Measurements from ENCODE around the gene BTBD17.
"Not testable (repeated sequence)": the region's sequence is repeated elsewhere in the genome, so short reads cannot be mapped to it uniquely, and the experiment has no call there.

BTBD17 gene, protein sequence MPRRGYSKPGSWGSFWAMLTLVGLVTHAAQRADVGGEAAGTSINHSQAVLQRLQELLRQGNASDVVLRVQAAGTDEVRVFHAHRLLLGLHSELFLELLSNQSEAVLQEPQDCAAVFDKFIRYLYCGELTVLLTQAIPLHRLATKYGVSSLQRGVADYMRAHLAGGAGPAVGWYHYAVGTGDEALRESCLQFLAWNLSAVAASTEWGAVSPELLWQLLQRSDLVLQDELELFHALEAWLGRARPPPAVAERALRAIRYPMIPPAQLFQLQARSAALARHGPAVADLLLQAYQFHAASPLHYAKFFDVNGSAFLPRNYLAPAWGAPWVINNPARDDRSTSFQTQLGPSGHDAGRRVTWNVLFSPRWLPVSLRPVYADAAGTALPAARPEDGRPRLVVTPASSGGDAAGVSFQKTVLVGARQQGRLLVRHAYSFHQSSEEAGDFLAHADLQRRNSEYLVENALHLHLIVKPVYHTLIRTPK

DNA sequence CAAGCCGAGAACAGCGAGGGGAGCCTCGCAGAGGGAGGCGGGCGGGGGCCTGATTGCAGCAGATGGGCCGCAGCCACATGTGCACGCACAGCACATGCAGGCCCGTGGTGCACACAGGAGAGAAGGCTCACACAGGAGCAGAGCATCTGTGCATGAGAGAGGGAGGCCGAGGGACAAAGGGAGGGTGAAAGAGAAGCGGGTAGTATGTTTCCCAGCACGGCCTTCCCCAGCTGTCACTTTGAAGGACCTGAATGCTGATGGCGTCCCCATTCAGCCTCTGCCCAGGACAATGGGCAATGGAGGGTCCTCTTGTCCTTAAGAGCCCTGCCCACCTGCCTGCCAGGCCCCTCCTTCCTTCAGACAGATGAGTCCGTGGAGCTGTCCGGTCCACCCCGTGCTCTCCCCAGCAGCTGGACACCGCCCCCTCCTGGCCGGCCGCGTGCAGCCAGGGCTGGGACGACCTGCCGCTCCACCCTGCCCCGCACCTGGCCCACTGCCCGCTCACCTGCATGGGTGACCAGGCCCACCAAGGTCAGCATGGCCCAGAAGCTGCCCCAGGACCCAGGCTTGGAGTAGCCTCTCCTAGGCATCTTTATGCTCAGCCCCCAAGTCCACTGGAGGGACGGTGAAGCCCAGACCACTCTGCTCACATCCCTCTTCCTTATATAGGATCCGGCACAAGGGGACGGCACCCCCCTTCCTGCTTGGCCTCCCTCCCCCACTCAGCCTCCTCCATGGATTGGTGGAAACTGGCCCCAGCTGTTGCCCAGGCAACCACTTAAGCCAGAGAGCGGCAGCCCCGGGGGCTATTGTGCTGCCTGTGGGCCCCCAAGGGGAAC is at the start of gene BTBD17:
Gene BTBD17 (minus strand): TSS at position 639 of the 839 bp plus-strand sequence. CDS start 49 bp downstream, at position 590.
- DNase-seq: peak; percentile 58
- in situ Hi-C loops (cut with HindIII; ENCODE audit: low pct_ligation_motif_present, low pct_unique_long_range_greater_than_20kb, low sequenced_read_pairs): no loop called here

DNA sequence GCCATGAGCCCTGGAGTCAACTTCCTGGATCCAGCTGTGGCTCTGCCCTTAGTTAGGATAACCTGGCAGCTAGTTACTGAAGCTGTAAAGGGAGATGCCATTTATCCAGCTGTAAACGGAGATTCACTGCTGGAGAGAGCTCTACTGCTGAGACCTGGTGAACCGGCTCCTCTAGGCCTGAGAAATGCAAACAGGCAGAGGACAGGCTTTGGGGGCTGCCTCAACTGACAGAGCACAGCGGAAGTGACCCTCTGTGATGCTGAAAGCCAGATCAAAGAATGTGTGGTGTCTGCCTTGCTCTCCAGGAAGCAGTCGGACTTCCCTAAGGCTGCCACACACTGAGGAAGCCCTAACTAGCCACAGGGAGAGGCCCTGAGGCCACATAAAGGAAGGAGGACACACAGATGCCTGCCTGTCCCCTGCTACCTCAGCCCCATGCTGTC is 48.4 kb upstream of the BTBD17 start:
- DNase-seq: no peak
- in situ Hi-C loops (cut with HindIII; ENCODE audit: low pct_ligation_motif_present, low pct_unique_long_range_greater_than_20kb, low sequenced_read_pairs): no loop called here

DNA sequence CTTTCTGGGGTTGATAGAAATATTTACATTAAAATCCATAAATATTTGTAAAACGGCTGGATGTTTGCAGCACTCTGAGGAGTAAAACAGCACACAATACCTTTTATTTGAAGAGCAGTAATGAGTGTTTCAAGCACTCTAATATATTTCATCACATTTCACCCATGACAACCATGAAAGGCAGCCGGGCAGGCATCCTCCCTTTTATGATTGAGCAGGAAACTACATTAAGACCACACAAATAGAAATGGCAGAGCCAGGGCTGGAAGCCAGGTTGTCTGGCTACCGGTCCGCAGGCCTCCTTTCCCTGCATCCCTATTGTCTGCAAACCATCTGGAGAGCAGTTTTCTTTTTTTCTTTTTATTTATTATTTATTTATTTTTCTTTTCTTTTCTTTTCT is 47.1 kb upstream of the BTBD17 start:
- in situ Hi-C loops (cut with HindIII; ENCODE audit: low pct_ligation_motif_present, low pct_unique_long_range_greater_than_20kb, low sequenced_read_pairs): no loop called here

DNA sequence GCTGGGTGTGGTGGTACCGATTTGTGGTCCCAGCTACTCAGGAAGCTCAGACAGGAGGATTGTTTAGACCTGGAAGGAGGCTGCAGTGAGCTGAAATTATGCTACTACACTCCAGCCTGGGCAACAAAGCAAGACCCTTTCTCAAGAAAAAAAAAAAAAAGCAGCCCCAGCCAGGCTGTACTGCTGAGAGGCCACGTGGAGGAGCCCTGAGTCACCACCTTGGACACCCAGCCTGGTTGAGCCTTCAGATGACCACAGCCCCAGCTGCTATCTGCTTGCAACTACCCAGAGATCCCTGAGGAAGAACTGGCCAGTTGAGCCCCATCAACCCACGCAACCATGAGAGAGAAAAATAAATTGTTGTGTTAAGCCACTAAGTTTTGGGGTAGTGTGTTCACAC is 46.6 kb upstream of the BTBD17 start:
- in situ Hi-C loops (cut with HindIII; ENCODE audit: low pct_ligation_motif_present, low pct_unique_long_range_greater_than_20kb, low sequenced_read_pairs): no loop called here
- DNase-seq: peak; percentile 58

More for the DNA sequence above, 47.1 kb upstream of the BTBD17 start:
- no peak for DNase-seq

DNA sequence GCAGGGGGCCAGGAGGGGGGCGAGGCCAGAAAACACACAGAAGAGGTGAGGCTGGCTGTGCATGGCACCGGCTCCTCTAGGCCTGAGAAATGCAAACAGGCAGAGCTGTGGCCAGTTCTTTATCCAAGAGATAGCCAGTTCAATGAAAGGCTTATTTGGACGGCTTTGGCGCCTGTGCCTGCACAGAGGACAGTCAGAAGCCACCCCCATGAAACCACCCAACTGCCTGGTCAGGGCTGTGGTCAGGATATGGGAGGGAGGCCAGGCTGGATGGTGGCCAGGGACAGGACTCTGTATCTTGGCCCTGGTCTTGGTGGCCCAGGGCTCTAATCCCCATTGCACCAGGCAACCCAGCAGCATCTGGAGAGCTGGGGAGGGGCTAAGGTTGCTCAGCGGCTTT is 45.7 kb upstream of the BTBD17 start:
- DNase-seq: no peak
- in situ Hi-C loops (cut with HindIII; ENCODE audit: low pct_ligation_motif_present, low pct_unique_long_range_greater_than_20kb, low sequenced_read_pairs): no loop called here

DNA sequence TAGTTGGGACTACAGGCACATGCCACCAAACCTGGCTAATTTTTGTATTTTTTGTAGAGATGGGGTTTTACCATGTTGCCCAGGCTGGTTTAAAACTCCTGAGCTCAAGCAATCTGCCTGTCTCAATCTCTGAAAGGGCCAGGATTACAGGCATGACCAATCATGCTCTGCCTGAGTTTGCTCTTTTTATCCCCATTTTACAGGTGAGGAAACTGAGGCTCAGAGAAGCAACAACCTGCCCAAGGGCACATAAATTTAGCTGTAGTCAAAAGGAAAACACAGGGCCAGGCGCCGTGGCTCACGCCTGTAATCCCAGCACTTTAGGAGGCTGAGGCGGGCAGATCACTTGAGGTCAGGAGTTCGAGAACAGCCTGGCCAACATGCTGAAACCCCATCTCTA is 43.6 kb upstream of the BTBD17 start:
- DNase-seq; in situ Hi-C loops (cut with HindIII; ENCODE audit: low pct_ligation_motif_present, low pct_unique_long_range_greater_than_20kb, low sequenced_read_pairs): not testable (repeated sequence)

DNA sequence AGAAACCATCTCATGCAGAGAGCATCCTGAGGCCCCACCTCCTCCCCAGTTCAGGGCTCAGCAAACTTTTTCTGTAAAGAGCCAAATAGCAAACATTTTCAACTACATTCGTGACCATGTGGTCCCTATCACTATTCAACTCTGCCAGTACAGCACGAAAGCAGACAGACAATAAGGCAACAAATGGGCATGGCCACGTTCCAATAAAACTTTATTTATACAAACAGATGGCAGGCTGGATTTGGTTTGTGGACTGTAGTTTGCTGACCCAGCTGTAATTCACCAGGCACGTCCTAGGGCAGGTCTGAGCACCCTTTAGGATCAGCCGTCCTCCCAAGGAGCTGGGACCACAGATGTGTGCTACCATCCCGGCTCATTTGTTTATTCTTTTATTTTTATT is 43.1 kb upstream of the BTBD17 start:
- no peak for DNase-seq
- in situ Hi-C loops (cut with HindIII; ENCODE audit: low pct_ligation_motif_present, low pct_unique_long_range_greater_than_20kb, low sequenced_read_pairs): no loop called here

DNA sequence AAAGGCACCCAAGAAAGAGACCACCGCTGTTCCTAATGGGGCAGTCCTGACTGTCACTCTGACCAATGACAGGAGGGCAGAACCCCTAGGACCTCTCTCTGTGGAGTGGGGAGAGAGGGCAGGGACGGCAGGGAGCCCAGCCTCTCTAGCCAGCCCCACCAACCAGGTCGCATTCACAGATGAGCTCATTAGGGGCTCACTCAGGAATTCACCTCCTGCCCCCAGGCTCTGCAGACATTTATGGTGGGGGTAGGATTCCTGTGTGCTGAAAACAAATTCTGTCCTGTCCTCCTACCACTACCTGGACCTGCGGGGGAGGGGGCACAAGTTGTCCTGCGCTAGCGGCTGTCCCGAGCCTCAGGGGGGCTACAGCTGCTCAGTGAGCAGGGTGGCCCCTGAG is 42.5 kb upstream of the BTBD17 start:
- in situ Hi-C loops (cut with HindIII; ENCODE audit: low pct_ligation_motif_present, low pct_unique_long_range_greater_than_20kb, low sequenced_read_pairs): no loop called here

DNA sequence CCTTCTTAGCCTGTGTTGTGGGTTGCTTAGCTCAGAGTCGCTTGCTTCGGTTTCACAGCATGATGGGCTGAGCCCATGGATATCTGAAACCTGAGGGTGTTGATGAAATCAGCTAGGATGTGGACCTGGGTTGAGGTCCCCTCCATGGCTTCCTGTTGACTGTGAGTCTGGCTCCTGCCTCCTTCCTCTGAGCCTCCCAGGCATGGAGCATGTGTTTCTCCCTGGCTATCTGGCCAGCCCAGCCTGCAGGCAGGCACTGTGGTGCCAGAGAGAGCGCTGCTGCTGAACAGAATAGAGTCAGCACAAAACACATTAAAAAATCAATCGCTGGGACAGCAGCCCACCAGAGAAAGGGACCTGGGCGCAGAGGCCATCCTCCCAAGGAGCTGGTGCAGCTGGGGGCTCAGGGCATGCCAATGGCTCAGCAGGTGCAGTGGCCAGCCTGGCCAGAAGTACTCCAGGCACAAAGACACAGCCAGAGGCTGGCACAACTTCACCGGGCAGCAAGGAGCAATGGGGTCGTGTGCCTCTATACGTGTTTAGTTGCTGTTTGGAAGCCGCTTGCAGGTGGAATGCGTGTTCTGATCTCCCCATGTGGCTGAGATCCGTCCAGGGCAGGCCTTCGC is 42.0 kb upstream of the BTBD17 start:
- in situ Hi-C loops (cut with HindIII; ENCODE audit: low pct_ligation_motif_present, low pct_unique_long_range_greater_than_20kb, low sequenced_read_pairs): no loop called here
- DNase-seq: no peak

More for the DNA sequence above, 42.5 kb upstream of the BTBD17 start:
- DNase-seq: no peak

DNA sequence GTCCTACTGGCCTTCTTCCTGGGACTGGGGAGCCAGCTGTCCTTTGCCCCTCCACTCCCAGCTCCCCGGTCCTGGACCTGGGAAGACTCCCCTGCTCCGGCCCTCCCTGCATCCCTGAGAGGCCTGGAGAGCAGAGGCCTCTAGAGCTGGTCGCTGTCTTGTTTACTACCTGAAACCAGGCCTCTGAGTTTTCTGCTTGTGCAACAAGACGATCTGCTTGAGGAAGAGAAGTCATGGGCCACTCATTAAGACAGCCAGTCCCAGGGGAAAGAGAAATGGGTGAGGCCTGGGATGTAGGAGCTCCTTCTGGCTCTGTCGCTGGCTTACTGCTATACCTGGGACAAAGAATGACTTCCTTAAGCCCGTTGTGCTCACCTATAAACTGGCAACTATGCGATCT is 40.4 kb upstream of the BTBD17 start:
- no peak for DNase-seq
- in situ Hi-C loops (cut with HindIII; ENCODE audit: low pct_ligation_motif_present, low pct_unique_long_range_greater_than_20kb, low sequenced_read_pairs): no loop called here

DNA sequence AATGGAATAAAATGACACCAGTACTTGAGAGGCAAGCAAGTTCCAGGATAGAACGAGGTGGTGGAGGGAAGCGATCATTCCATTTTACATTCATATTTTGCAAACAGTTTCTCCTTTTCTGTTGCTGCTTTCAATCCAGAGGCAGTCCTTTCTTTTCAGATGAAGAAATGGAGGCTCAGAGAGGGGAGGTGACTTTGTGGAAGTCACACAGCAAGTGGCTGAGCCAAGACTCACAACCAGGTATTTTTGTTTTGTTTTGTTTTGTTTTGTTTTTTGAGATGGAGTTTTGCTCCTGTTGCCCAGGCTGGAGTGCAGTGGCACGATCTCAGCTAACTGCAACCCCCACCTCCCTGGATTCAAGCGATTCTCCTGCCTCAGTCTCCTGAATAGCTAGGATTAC is 34.9 kb upstream of the BTBD17 start:
- DNase-seq: no peak
- in situ Hi-C loops (cut with HindIII; ENCODE audit: low pct_ligation_motif_present, low pct_unique_long_range_greater_than_20kb, low sequenced_read_pairs): no loop called here

DNA sequence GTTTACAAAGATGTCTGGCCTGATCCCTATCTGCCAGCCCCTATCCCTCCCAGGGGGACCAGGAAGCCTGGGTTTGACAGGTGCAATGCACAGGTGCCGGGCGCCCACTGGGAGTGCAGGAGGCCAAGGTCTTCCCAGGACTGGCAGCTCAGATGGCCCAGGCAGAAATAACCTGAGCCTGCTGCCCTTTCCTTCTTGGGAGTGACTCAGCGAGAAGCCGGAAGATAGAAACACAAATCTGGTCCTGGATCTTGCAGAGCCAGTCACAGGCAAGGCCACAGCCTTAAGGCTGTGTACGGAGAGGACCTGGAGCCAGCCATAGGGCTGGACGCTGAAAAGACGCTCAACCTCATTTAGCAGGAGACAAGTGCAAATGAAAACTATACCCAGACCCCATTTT is 33.3 kb upstream of the BTBD17 start:
- in situ Hi-C loops (cut with HindIII; ENCODE audit: low pct_ligation_motif_present, low pct_unique_long_range_greater_than_20kb, low sequenced_read_pairs): no loop called here

DNA sequence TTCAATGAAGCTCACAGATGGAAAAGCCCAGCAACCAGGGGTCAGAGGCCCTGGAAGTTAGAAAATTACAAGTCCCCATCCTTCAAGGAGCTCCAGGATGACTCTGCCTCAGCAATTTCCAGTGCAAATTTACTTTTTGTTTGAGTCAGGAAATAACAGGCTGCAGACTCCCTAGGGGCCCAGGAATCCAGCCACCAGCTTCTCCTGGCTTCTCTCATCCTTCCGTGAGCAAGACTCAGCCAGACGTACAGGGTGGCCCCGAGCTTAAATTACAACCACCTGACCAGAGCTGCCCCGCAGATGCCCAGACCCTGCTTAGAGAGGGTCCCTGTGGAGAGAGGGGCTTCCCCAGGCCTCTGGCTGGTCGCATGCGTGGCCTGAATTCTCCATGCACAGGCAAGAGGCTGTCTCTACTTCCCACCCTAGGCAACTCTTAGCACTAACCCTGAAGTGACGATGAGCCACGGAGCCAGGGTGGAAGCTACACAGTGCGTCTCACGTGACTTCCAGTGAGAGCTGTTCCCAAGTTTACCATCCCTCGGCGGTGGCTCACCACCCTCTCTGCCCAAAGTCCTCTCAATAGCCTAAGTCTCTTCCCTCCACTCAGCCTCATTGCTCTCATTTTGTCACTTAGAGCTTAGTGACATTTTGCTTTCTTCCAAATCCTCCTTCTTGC is 32.7 kb upstream of the BTBD17 start:
- DNase-seq: no peak
- in situ Hi-C loops (cut with HindIII; ENCODE audit: low pct_ligation_motif_present, low pct_unique_long_range_greater_than_20kb, low sequenced_read_pairs): no loop called here

More for the DNA sequence above, 33.3 kb upstream of the BTBD17 start:
- no peak for DNase-seq

DNA sequence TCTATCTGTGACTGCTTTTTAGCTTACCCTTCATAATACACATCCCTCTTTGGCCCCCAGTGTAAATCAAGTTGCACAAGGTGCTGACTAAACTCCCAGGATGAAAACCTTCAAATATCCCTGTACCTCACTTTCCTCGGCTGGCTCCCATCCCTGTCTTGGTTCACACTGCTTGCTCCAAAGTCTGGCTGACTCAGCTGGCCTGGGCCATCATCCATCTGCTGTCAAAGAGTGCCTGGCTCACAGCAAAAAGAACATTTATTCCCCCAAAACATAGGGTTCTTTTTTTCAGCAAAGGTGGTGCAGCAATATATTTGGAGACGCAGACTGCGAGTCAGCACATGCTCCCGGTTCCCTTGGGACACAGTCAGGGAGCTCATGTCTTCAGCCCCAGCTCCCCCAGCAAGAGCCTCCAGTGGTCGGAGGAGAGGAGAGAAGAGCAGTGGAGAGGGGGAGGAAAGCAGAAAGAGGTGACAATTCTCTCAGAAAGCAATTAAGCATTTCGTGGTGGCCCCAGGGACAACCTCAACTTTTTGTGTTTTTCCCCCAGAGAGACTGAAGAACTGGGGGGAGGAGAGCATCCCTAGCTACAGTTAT is 31.8 kb upstream of the BTBD17 start:
- in situ Hi-C loops (cut with HindIII; ENCODE audit: low pct_ligation_motif_present, low pct_unique_long_range_greater_than_20kb, low sequenced_read_pairs): no loop called here

DNA sequence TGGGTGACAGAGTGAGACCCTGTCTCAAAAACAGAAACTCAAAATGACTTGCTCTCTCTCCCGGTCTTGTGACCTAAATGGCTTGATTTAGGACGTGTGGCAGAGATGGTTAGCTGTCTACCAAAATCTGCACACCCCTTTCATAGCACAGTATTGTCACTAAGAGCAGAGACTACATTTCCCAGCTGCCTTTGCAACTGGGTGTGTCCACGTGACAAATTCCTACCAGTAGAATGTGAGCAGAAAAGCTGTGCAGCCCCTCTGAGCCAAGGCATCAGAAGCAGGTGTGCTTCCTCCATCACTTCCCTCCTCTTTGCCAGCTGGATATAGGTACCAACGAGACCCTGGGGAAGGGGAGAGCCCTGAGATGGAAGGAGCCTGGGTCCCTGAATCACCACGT is 31.2 kb upstream of the BTBD17 start:
- no peak for DNase-seq
- in situ Hi-C loops (cut with HindIII; ENCODE audit: low pct_ligation_motif_present, low pct_unique_long_range_greater_than_20kb, low sequenced_read_pairs): no loop called here

More for the DNA sequence above, 31.8 kb upstream of the BTBD17 start:
- no peak for DNase-seq

DNA sequence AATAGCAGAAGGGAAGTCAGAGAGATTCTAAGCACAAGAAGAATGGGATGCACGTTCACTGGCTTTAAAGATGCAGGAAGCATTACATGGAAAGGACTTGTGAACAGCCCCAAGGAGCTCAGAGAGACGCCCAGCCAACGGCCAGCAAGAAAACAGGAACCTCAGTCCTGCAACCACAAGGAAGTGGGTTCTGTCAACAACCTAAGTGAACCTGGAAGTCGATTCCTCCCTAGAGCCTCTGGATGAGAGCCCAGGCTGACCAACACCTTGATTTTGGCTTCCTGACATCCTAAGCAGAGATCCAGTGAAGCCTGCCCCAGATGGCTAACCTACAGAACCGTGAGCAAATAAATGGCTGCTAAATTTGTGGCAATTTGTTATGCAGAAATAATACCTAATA is 30.1 kb upstream of the BTBD17 start:
- DNase-seq: no peak
- in situ Hi-C loops (cut with HindIII; ENCODE audit: low pct_ligation_motif_present, low pct_unique_long_range_greater_than_20kb, low sequenced_read_pairs): no loop called here

DNA sequence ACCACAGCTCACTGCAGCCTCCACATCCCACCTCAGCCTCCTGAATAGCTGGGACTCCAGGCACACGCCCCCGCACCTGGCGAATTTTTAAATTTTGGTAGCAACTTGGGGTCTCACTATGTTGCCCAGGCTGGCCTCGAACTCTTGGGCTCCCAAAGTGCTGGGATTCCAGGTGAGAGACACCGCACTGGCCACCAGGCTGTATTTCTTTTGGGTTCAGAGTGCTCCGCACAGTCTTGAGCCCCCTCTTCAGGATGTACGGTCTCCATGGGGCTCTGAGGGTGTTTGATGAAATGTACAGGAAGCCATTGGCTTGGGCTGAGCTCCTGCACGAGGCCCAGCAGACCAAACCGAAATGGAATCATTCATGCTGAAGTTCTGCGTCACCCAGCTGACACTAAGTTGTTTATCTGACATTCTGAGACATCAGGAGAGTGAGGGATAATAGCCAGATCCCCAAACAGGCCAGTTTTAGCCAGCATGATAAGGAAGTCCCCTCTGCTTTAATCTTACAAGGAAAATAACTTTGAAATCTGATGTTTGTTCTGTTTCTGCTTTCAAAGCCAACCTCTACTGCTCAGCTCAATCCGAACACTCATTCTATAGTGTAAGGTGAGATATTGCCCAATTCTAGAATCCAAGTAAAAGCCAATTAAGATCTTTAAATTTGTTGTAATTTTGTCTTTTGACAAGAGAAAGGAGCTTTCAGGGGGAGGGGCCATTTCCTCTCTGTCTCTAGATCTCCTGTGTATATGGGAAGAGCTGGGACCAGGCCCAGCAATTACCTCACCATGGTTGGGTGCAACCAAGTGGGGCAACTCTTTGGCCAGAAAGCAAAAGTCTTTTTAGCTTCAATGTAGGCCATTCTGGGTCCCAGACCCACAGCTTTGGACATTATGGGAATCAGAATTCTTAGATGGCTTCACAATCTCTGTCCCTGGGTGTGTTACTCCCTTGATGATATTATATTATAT is 29.3 kb upstream of the BTBD17 start:
- in situ Hi-C loops (cut with HindIII; ENCODE audit: low pct_ligation_motif_present, low pct_unique_long_range_greater_than_20kb, low sequenced_read_pairs): no loop called here
- no peak for DNase-seq
